NCI-H146 (cell line): Measurements from ENCODE around the gene DMWD.

Experiments used
- DNase-seq: peaks from one replicate; lab custom pipeline; 2025; lab: John Stamatoyannopoulos, UW

Gene DMWD, protein sequence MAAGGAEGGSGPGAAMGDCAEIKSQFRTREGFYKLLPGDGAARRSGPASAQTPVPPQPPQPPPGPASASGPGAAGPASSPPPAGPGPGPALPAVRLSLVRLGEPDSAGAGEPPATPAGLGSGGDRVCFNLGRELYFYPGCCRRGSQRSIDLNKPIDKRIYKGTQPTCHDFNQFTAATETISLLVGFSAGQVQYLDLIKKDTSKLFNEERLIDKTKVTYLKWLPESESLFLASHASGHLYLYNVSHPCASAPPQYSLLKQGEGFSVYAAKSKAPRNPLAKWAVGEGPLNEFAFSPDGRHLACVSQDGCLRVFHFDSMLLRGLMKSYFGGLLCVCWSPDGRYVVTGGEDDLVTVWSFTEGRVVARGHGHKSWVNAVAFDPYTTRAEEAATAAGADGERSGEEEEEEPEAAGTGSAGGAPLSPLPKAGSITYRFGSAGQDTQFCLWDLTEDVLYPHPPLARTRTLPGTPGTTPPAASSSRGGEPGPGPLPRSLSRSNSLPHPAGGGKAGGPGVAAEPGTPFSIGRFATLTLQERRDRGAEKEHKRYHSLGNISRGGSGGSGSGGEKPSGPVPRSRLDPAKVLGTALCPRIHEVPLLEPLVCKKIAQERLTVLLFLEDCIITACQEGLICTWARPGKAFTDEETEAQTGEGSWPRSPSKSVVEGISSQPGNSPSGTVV

GRCh38 chr19:45792470-45793177, at the start of gene DMWD:
Gene DMWD, minus strand, starts transcription at chr19:45792845. Its CDS starts 89 bp downstream, at chr19:45792756.
- DNase-seq: peak; percentile 100

DNA sequence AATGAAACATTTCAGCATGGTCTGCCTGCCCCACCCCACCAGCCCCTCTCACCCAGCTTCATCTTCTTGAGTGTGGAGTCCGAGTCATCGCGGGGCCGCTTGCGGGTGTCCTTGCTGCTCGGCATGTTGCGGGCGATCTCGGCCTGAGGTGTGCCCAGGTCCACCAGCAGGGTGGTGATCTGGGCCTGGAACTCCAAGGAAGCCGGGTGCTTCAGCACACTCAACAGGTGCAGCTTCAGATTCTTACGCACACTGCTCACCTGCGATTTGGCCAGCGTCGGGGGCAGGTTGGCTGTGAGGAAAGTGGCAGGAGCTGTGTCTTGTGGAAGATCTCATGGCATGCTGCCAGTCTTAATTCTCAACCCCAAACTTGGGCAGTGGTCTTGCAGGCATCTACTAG, 49.6 kb upstream of the DMWD start:
- DNase-seq: no peak

DNA sequence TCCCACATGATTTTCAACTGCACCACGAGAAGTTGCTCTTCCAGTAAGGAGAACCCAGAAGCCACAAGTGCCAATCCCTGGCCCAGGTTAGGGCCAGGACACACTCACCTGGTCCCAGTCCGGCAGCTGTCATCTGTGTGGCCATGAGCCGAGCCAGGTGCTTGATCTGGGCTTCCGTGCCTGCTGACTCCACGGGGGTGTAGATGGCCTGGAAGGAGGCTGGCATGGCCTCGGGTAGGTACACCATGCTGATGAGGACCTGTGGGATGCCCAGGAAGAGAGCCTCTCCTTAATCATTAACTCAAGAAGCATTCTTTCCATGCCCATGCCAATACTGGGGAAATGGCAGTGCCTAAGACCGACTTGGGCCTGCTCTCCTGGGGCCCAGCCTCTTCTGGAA, 42.3 kb upstream of the DMWD start:
- DNase-seq: no peak

DNA sequence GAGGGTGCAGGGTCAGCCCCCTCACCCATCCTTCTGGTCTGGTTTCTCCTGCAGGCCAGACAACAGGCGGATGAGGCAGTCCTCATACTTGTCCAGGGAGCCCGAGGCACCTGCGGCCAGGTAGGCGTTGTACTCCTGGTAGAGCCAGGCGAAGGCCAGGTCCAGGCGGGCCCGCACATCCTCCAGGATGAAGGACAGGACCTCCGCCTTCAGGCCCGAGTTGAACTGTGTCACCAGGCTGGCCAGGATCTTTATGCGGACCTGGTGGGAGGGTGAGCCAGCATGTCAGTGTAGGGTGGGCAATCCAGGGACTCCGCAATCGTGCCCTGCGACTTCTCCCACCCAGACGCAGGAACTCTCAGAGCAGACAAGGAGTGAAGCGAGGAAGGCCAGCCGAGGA, 36.3 kb upstream of the DMWD start:
- DNase-seq: no peak

- no peak for DNase-seq
Measured at GRCh38 chr19:45828523-45828922, 35.9 kb upstream of the DMWD start.

DNA sequence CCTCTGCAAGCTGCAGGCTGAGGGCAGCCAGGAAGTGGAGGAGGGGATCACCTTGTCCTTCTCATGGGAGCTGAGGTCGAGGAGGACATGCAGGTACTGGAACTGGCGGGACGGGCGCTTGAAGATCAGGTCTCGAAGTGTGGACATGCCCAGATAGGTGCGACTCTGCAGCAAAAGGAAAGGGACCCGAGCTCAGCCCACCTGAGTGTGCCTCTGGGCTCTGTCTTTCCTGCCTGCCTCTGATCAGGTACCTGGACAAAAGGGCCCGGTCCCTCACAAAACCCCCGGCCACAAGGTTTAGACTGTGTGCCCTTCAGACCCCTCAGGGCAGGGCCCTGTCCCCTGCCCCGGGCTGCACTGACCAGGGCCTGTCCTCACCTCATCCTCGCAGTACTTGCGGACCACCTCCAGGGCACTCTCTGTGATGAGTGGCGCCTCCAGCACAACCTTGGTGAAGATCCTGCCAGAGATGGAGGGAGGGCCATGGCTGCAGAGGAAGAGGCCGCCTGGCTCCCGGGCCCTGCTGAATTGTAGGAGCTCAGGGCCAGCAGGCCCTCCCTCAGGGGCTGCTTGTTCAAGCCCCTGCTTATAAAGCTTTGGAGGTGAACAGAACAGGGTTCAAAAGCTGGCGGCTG, 34.9 kb upstream of the DMWD start:
- DNase-seq: no peak

GRCh38 chr19:45826934-45827333, 34.3 kb upstream of the DMWD start:
- no peak for DNase-seq

DNA sequence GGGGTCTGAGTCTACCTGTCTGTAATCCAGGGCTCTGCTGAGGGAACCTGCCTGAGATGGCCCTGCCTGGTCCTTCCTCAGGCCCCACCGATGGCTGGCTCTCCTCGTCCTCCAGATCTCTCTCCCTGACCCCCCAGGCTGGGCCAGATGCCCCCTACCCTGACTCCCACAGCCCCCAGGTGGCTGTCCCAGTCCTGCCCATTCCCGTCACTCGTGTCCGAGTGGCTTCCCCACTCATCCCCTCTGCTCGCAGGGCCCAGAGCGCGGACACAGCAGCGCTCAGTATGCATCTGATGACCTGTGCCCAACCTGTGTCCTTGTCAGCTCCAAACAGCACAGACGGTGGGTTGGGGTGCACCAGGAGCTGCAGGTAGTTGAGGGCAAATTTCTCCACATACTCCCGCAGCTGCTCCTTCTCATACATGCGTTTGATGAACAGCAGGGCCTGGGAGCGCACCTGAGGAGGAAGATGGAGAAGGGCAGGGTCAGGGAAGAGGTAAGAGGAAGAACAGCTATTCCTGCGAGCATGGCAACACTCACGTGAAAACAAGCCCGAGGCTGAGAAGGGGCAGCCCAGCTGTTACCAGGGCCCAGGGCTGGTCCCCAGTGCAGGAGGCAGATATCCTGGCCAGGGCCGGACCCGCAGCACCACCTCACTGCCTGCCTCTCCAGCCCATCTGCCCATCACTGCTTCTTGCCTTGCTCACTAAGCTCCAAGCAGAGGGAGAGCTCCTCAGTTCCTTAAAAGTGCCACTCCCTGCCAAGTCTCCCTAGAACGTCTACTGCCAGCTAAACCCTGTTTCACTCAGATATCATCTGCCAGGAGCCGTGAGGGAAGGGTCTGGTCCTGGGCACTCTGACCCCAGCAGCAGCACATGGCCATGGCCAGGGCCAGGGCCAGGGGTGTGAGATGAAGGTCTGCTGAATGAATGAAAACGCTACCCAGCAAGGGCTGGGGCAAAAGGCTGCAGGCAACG, 33.6 kb upstream of the DMWD start:
- no peak for DNase-seq

GRCh38 chr19:45825263-45825605, 32.6 kb upstream of the DMWD start:
- DNase-seq: no peak

- no peak for DNase-seq
Measured at GRCh38 chr19:45824531-45825262, 32.1 kb upstream of the DMWD start.

DNA sequence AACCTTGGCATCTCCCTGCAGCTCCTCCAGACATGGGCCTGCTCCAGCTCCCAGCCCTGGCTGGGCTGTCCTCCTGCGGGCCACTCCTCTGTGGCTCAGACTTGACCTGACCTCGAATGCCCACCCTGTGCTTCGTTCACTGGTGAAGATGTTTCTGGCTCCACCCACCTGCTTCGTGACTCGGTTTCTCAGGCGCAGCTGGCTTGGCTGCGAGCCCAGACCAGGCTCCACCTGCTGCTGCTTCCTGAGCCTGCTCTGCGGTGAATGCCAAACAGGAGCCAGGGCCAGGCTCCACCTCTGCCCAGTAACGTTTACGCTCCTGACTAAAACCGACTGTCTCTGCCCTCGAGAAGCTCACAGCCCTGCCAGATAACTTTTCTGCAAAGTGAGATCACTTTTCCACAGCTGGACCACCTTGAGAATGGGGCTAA, 31.4 kb upstream of the DMWD start:
- DNase-seq: no peak

GRCh38 chr19:45823182-45823581, 30.5 kb upstream of the DMWD start:
- no peak for DNase-seq

- DNase-seq: no peak
Measured at GRCh38 chr19:45822716-45823115, 30.1 kb upstream of the DMWD start.

- no peak for DNase-seq
Measured at GRCh38 chr19:45821570-45821969, 28.9 kb upstream of the DMWD start.

GRCh38 chr19:45821103-45821521, 28.5 kb upstream of the DMWD start:
- no peak for DNase-seq

DNA sequence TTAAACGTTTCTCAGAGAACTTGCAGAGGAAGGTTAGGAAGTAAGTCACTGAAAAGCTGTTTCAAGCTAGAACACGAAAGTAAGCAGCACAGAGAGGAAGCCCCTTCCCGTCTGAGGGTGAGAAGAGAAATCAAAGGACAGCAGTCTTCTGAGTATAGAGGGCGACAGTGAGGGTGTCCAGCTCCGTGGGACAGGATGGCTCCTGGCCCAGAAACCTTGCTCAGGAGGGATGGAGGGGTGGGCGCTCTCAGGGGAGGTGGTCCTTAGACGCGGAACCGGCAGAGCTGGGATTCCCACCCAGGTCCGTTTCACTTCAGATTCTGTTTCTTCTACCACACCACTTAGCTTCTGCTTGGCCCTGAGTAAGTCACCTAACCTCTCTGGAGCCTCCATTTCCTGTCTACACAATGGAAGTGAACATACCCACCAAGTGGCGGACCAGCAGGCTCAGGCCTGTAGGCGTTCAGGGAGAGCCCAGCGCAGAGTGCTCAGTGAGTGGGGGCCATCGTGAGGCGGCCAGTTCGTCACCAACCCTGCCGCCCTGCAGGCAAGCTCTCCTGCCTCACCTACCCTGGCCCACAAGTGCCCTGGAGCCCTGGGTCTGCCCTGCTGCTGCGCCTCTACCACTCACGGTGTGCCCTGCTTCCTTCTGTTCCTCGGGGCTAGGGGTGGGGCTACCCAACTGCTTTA, 27.9 kb upstream of the DMWD start:
- no peak for DNase-seq

DNA sequence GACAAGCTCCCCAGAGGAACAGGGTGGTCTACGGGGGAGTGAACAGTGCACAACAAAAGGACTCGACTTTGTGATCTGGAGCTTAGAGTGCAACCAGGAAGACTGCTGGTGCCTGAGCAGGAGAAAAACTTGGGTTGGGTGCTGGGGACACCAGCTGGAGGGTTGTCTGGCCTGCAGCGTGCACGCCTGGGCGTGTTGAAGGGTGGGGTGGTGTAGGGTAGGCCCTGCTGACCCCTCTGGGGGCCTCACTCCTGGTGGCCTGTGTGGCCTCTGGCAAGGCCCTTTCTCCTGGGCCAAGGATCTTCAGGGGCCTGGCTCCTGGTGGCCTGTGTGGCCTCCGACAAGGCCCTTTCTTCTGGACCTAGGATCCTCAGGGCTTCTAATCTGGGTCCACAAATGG, 27.1 kb upstream of the DMWD start:
- DNase-seq: no peak

DNA sequence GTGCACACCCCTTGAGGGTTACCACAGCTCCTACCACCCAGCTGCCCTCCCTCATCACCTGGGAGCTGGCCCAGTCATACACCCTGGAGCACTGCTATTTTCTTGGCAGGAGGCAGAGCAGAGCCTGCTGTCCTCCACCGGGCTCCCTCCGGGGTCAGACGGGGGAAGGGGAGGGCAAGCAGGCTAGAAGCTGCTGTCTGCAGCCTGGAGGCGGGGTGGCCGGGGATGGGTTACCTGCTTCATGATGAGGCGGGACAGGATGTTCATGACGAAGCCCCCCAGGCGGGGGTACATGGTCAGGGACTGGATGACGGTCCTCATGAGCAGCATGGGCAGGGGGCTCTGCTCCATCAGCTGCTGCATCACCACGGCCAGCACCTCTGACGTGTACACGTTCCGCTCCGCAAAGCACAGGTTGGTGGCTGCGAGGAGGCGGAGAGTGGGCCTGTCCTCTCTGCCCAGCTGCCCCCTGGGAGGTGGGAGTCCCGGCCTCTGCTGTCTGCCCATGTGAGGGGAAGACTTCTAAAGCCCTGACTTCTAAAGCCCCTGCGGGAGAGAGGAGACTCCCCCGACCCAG, 25.2 kb upstream of the DMWD start:
- no peak for DNase-seq

DNA sequence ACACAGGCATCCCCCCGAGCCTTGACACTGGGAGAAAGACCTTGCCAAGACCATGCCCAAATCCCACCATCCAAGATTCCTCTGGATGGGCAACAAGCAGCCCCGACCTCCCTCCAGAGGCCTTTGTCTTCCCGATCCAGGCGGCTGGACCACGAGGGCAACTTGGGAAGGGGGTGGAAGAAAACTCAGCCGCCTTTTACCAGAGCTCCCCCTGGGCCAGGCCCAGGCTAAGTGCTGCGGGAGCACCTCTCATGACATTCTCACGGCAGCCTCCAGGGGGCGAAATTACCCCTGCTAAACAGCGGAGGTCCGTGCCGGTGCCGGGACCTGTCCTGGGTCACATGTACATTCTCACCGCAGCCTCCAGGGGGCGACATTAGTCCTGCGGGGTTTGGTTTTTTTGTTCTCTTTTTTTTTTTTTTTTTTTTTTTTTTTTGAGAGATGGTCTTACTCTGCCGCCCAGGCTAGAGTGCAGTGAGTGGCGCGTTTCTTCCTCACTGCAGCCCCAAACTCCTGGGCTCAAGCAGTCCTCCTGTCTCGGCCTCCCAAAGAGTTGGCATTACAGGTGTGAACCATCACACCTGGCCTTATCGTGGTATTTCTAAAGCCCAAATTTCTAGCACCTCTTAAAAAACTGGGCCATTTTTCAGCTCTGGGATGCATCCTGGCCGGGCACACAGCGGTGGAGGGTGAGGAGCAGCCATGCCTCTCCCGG, 24.5 kb upstream of the DMWD start:
- peak; percentile 92 for DNase-seq
